ENCODE results near the gene PARD3.
"Not testable (repeated sequence)": the region's sequence is repeated elsewhere in the genome, so short reads cannot be mapped to it uniquely, and the experiment has no call there.

PARD3 gene

GRCh38 chr10:34648919-34649318 lies 166.2 kb downstream of the PARD3 start:
- DNase-seq (ENCODE audit: low read depth): no peak

GRCh38 chr10:34647875-34648865 lies 166.9 kb downstream of the PARD3 start:
- DNase-seq (ENCODE audit: low read depth): no peak

- no peak for DNase-seq (ENCODE audit: low read depth)
Observed at GRCh38 chr10:34647160-34647559, 167.9 kb downstream of the PARD3 start.

- DNase-seq (ENCODE audit: low read depth): no peak
Observed at GRCh38 chr10:34646331-34646730, 168.8 kb downstream of the PARD3 start.

GRCh38 chr10:34644815-34645214 lies 170.3 kb downstream of the PARD3 start:
- not testable (repeated sequence) for DNase-seq (ENCODE audit: low read depth)

- DNase-seq (ENCODE audit: low read depth): no peak
Observed at GRCh38 chr10:34644224-34644623, 170.9 kb downstream of the PARD3 start.

GRCh38 chr10:34643620-34644019 lies 171.5 kb downstream of the PARD3 start:
- no peak for DNase-seq (ENCODE audit: low read depth)

- no peak for DNase-seq (ENCODE audit: low read depth)
Observed at GRCh38 chr10:34641913-34642558, 173.1 kb downstream of the PARD3 start.

GRCh38 chr10:34641147-34641912 lies 173.8 kb downstream of the PARD3 start:
- no peak for DNase-seq (ENCODE audit: low read depth)

- peak; percentile 48 for DNase-seq (ENCODE audit: low read depth)
Observed at GRCh38 chr10:34638406-34639054, 176.6 kb downstream of the PARD3 start.

GRCh38 chr10:34637418-34637911 lies 177.6 kb downstream of the PARD3 start:
- peak; percentile 59 for DNase-seq (ENCODE audit: low read depth)

- no peak for DNase-seq (ENCODE audit: low read depth)
Observed at GRCh38 chr10:34635111-34635510, 180.0 kb downstream of the PARD3 start.

GRCh38 chr10:34633374-34633773 lies 181.7 kb downstream of the PARD3 start:
- no peak for DNase-seq (ENCODE audit: low read depth)

GRCh38 chr10:34629084-34629483 lies 186.0 kb downstream of the PARD3 start:
- DNase-seq (ENCODE audit: low read depth): no peak

- DNase-seq (ENCODE audit: low read depth): no peak
Observed at GRCh38 chr10:34628174-34628796, 186.8 kb downstream of the PARD3 start.

- DNase-seq (ENCODE audit: low read depth): no peak
Observed at GRCh38 chr10:34627741-34628140, 187.4 kb downstream of the PARD3 start.

- DNase-seq (ENCODE audit: low read depth): no peak
Observed at GRCh38 chr10:34627331-34627730, 187.8 kb downstream of the PARD3 start.

GRCh38 chr10:34626158-34626880 lies 188.8 kb downstream of the PARD3 start:
- no peak for DNase-seq (ENCODE audit: low read depth)

GRCh38 chr10:34624323-34625153 lies 190.6 kb downstream of the PARD3 start:
- no peak for DNase-seq (ENCODE audit: low read depth)

- DNase-seq (ENCODE audit: low read depth): no peak
Observed at GRCh38 chr10:34622945-34623344, 192.2 kb downstream of the PARD3 start.

All from activated T-cell treated with anti-CD3 and anti-CD28 coated beads for 48 hours (primary cell).